Mesenchymal stem cell (in vitro differentiated cells and primary cell): ENCODE data around the gene MRPS23.
A peak's percentile ranks its signal among the peaks of the same experiment; 100 is the strongest.

Source experiments
- DNase-seq: peaks from one replicate; pipeline ENCODE4 v3.0.0-alpha.2; 2013
- H2AFZ ChIP-seq: one replicate; pipeline ENCODE4 v1.6.1; 2013; ENCODE audit warnings: low read depth, mild to moderate bottlenecking, control low read depth, inconsistent platforms, low read length, moderate library complexity
- H2AK5ac ChIP-seq: 2 replicates; pipeline ENCODE4 v1.6.1; 2013; ENCODE audit warnings: low read length, moderate library complexity, mild to moderate bottlenecking, inconsistent platforms; ENCODE audit not compliant: severe bottlenecking
- H2BK120ac ChIP-seq: one replicate; pipeline ENCODE4 v1.6.1; 2013; ENCODE audit warnings: low read depth, mild to moderate bottlenecking, inconsistent platforms, low read length, moderate library complexity
- H2BK12ac ChIP-seq, 2 experiments: one replicate each; pipeline ENCODE4 v1.6.1; 2013; ENCODE audit warnings: inconsistent platforms in 2 of 2, low read length in 2 of 2, mild to moderate bottlenecking in 2 of 2, moderate library complexity in 2 of 2, control low read depth in 1 of 2
- H2BK15ac ChIP-seq: one replicate; pipeline ENCODE4 v1.6.1; 2013; ENCODE audit warnings: mild to moderate bottlenecking, low read depth, inconsistent platforms; ENCODE audit not compliant: poor library complexity, severe bottlenecking
- H2BK5ac ChIP-seq: 2 replicates; pipeline ENCODE4 v1.6.1; 2013; ENCODE audit warnings: low read depth, mild to moderate bottlenecking, low read length, control low read depth, inconsistent platforms; ENCODE audit not compliant: poor library complexity, severe bottlenecking
- H3K14ac ChIP-seq, 2 experiments: one replicate each; pipeline ENCODE4 v1.6.1; 2013; ENCODE audit warnings: inconsistent platforms in 2 of 2, low read length in 2 of 2, control low read depth in 1 of 2, mild to moderate bottlenecking in 1 of 2, moderate library complexity in 1 of 2
- H3K18ac ChIP-seq, 2 experiments: one replicate each; pipeline ENCODE4 v1.6.1; 2013; ENCODE audit warnings: inconsistent platforms in 2 of 2, low read length in 2 of 2, control low read depth in 1 of 2, low read depth in 1 of 2, mild to moderate bottlenecking in 1 of 2
- H3K23ac ChIP-seq, 2 experiments: one replicate each; pipeline ENCODE4 v1.6.1; 2013; ENCODE audit warnings: inconsistent platforms in 2 of 2, low read length in 2 of 2, mild to moderate bottlenecking in 2 of 2, moderate library complexity in 2 of 2, control low read depth in 1 of 2
- H3K27ac ChIP-seq: 2 replicates; pipeline ENCODE4 v1.5.1; 2013; ENCODE audit warnings: mild to moderate bottlenecking, moderate library complexity, low read length, control low read depth, inconsistent platforms; ENCODE audit not compliant: poor library complexity, severe bottlenecking
- H3K27me3 ChIP-seq, 2 experiments: 2 replicates each; pipeline versions ENCODE4 v1.6.1 to v1.7.0; 2013; ENCODE audit warnings: low read length in 2 of 2, mild to moderate bottlenecking in 2 of 2, moderate library complexity in 2 of 2, control low read depth in 1 of 2, inconsistent platforms in 1 of 2; ENCODE audit not compliant: control insufficient read depth in 1 of 2, insufficient read depth in 1 of 2
- H3K36me3 ChIP-seq, 2 experiments: 2 replicates each; pipeline versions ENCODE4 v1.6.1 to v1.7.0; 2013; ENCODE audit warnings: low read length in 2 of 2, control low read depth in 1 of 2, inconsistent platforms in 1 of 2, low read depth in 1 of 2, mild to moderate bottlenecking in 1 of 2; ENCODE audit not compliant: insufficient read depth in 2 of 2, control insufficient read depth in 1 of 2
- H3K4ac ChIP-seq, 2 experiments: one replicate each; pipeline ENCODE4 v1.6.1; 2013; ENCODE audit warnings: inconsistent platforms in 2 of 2, low read length in 2 of 2, mild to moderate bottlenecking in 2 of 2, moderate library complexity in 2 of 2, control low read depth in 1 of 2, low read depth in 1 of 2
- H3K4me1 ChIP-seq: 2 replicates; pipeline ENCODE4 v1.6.1; 2013; ENCODE audit warnings: low read depth, low read length, control low read depth; ENCODE audit not compliant: control insufficient read depth, insufficient read depth
- H3K4me2 ChIP-seq: 2 replicates; pipeline ENCODE4 v1.6.1; 2013; ENCODE audit warnings: low read length, mild to moderate bottlenecking, inconsistent platforms; ENCODE audit not compliant: poor library complexity, severe bottlenecking
- H3K4me3 ChIP-seq, 2 experiments: 2 replicates each; pipeline versions ENCODE4 v1.5.1 to v1.7.0; 2013; ENCODE audit warnings: low read length in 2 of 2, mild to moderate bottlenecking in 2 of 2, control low read depth in 1 of 2, low read depth in 1 of 2; ENCODE audit not compliant: insufficient read depth in 1 of 2
- H3K79me1 ChIP-seq: replicated peaks from 2 replicates; pipeline ENCODE4 v1.6.1; 2013; ENCODE audit warnings: mild to moderate bottlenecking, control low read depth, low read length, inconsistent platforms; ENCODE audit not compliant: poor library complexity, severe bottlenecking
- H3K9ac ChIP-seq: 2 replicates; pipeline ENCODE4 v1.7.0; 2013; ENCODE audit warnings: mild to moderate bottlenecking, low read length, moderate library complexity
- H3K9me3 ChIP-seq: 2 replicates; pipeline ENCODE4 v1.7.0; 2013; ENCODE audit warnings: mild to moderate bottlenecking, low read length; ENCODE audit not compliant: control insufficient read depth
- H4K8ac ChIP-seq: one replicate; pipeline ENCODE4 v1.6.1; 2013; ENCODE audit warnings: inconsistent platforms, mild to moderate bottlenecking, low read length, moderate library complexity
- H4K91ac ChIP-seq: one replicate; pipeline ENCODE4 v1.6.1; 2013; ENCODE audit warnings: mild to moderate bottlenecking, low read length, inconsistent platforms
- WGBS: methylation state at CpG from one replicate; pipeline ENCODE4 v1.1.7; 2013; ENCODE audit warnings: mixed read lengths; 5-methylcytosine and 5-hydroxymethylcytosine counted together

MRPS23 gene

GRCh38 chr17:57875290-57876022 is 25.6 kb upstream of the MRPS23 start:
- peak overlapping the region; percentile 86 for H4K8ac ChIP-seq
- peak overlapping the region; percentile 99 for H2BK120ac ChIP-seq
- H3K27me3 ChIP-seq = no peaks in the 10 kb centered on the region
- H3K9ac ChIP-seq = peak overlapping the region; percentile 80
- no peak overlapping the region for H2AFZ ChIP-seq
- peak; percentile 99 for DNase-seq
- peak overlapping the region; percentile 51 for H3K4me2 ChIP-seq
- H3K36me3 ChIP-seq = peaks cover 39 to 65% of the 10 kb centered on the region in 2 experiments
- H3K23ac ChIP-seq = no peak overlapping the region
- H3K4me3 ChIP-seq = peak overlapping the region in 1 of 2 experiments; percentile 60
- H3K18ac ChIP-seq = peak overlapping the region; percentile 81 to 94
- peak overlapping the region; percentile 97 for H2BK5ac ChIP-seq
- H2BK15ac ChIP-seq = peak overlapping the region; percentile 68
- H3K79me1 ChIP-seq = peaks cover 19% of the 10 kb centered on the region
- no peak overlapping the region for H3K14ac ChIP-seq
- WGBS = 15% methylated on average over 10 of the region's 10 CpGs
- H3K27ac ChIP-seq = peak overlapping the region; percentile 99
- H4K91ac ChIP-seq = peak overlapping the region; percentile 94
- H3K4me1 ChIP-seq = peaks cover 62% of the 10 kb centered on the region
- peak overlapping the region; percentile 75 to 96 for H3K4ac ChIP-seq
- H2AK5ac ChIP-seq = peak overlapping the region; percentile 97
- H2BK12ac ChIP-seq = peak overlapping the region; percentile 96
- no peaks in the 10 kb centered on the region for H3K9me3 ChIP-seq

DNA sequence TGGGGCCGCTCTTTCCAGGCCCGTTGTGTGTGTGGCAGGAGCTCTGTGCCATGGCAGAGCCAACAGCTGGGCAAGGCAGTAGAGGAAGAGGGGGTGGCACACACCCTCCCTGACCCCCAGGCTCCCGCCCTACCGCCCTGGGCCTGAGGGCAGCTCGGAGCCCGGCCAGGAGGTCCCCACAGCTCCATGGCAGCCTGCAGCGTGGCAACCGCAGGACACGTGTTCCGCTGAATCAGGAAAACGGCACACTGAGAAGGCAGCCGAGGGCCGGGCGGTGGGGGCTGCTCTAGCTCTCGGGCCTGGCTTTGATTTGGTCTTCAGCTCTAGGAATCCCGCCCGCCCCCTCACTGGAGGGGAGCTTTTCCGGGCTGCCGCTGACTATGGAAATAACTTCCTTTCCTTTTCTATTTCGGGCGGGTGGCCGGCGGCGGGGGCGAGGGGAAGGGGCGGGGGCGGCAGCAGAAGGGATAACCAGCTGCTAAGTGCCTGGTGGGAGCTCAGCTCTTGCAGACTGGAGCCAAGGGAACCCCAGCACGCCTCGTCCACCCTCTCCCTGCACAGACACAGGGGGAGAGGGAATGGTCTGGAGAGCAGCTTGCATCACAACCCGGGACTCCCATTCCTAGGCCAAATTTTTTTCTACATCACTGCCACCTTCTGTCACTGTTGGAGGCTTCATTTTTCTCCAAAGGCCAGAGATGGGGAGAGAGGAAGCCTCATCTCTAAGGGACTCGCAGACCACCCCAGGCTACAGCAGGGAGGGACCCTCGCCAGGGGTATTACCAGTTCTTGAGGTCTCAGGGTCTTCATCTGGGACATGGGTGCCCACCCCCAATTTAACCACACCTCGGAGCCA is 24.8 kb upstream of the MRPS23 start:
- peak overlapping the region; percentile 88 for H2AK5ac ChIP-seq
- H2AFZ ChIP-seq = no peak overlapping the region
- H3K18ac ChIP-seq = peak overlapping the region; percentile 94 to 98
- peak overlapping the region; percentile 99 for H3K27ac ChIP-seq
- H3K9ac ChIP-seq = peak overlapping the region; percentile 80
- peak overlapping the region; percentile 99 for H2BK120ac ChIP-seq
- H4K91ac ChIP-seq = peak overlapping the region; percentile 94
- H2BK5ac ChIP-seq = peak overlapping the region; percentile 97
- peaks cover 15% of the 10 kb centered on the region for H3K79me1 ChIP-seq
- no peaks in the 10 kb centered on the region for H3K9me3 ChIP-seq
- peak overlapping the region; percentile 51 for H3K4me2 ChIP-seq
- peak overlapping the region; percentile 93 for H2BK15ac ChIP-seq
- 13% methylated on average over 21 of the region's 33 CpGs for WGBS
- peaks cover 39 to 65% of the 10 kb centered on the region in 2 experiments for H3K36me3 ChIP-seq
- peak overlapping the region in 1 of 2 experiments; percentile 69 for H3K14ac ChIP-seq
- H3K27me3 ChIP-seq = no peaks in the 10 kb centered on the region
- peak overlapping the region; percentile 96 to 98 for H2BK12ac ChIP-seq
- peak; percentile 97 for DNase-seq
- peak overlapping the region; percentile 97 for H4K8ac ChIP-seq
- H3K23ac ChIP-seq = no peak overlapping the region
- peak overlapping the region; percentile 69 to 98 for H3K4ac ChIP-seq
- H3K4me3 ChIP-seq = peak overlapping the region in 1 of 2 experiments; percentile 60
- H3K4me1 ChIP-seq = peaks cover 58% of the 10 kb centered on the region

GRCh38 chr17:57874058-57874419 is 24.2 kb upstream of the MRPS23 start:
- peaks cover 45 to 68% of the 10 kb centered on the region in 2 experiments for H3K36me3 ChIP-seq
- peak overlapping the region; percentile 81 for H4K91ac ChIP-seq
- peaks cover 15% of the 10 kb centered on the region for H3K79me1 ChIP-seq
- H3K18ac ChIP-seq = peak overlapping the region; percentile 15 to 98
- peak overlapping the region in 1 of 2 experiments; percentile 33 for H3K4me3 ChIP-seq
- H3K27me3 ChIP-seq = no peaks in the 10 kb centered on the region
- peak overlapping the region; percentile 89 for H2BK5ac ChIP-seq
- peak overlapping the region; percentile 80 for H3K9ac ChIP-seq
- DNase-seq = no peak
- peak overlapping the region in 1 of 2 experiments; percentile 69 for H3K14ac ChIP-seq
- peak overlapping the region; percentile 59 for H2AK5ac ChIP-seq
- no peak overlapping the region for H2AFZ ChIP-seq
- peak overlapping the region; percentile 62 to 98 for H3K4ac ChIP-seq
- peak overlapping the region; percentile 93 for H2BK15ac ChIP-seq
- H2BK12ac ChIP-seq = peak overlapping the region; percentile 69 to 98
- H4K8ac ChIP-seq = peak overlapping the region; percentile 97
- H3K27ac ChIP-seq = peak overlapping the region; percentile 99
- no peak overlapping the region for H3K23ac ChIP-seq
- H2BK120ac ChIP-seq = peak overlapping the region; percentile 95
- H3K4me2 ChIP-seq = no peak overlapping the region
- H3K9me3 ChIP-seq = no peaks in the 10 kb centered on the region
- H3K4me1 ChIP-seq = peaks cover 62% of the 10 kb centered on the region
- WGBS = 44% methylated on average over 7 of the region's 7 CpGs
